Activated T-helper 1 cell treated with anti-CD3 and anti-CD28 coated beads, Interleukin-12 subunit alpha, Interleukin-12 subunit beta, Interleukin-2, Interleukin-4 antibody, amounts not matched to agents 30 ng/mL and 10 ng/mL and 1 ng/mL, durations not matched to agents 14 hours and 24 hours and 36 hours (primary cell): ENCODE measurements around the gene OTOS. TPM values are rescaled to one million over a fixed set of nuclear protein-coding genes. Genes with fewer than 3 reads are reported as not detected.

ENCODE experiments used
- DNase-seq: peaks from one replicate; pipeline ENCODE4 v3.0.0; 2021; ENCODE audit warnings: low spot score
- H3K27ac Mint-ChIP-seq: one replicate; pipeline ENCODE4 v1.8.0; 2021; ENCODE audit warnings: mild to moderate bottlenecking, mixed read lengths
- H3K27me3 Mint-ChIP-seq: one replicate; pipeline ENCODE4 v1.8.0; 2022; ENCODE audit warnings: mild to moderate bottlenecking, moderate library complexity, mixed read lengths; ENCODE audit not compliant: insufficient read depth
- H3K36me3 Mint-ChIP-seq: one replicate; pipeline ENCODE4 v1.8.0; 2021; ENCODE audit warnings: low read depth, mixed read lengths
- H3K4me1 Mint-ChIP-seq: one replicate; pipeline ENCODE4 v1.8.0; 2021; ENCODE audit warnings: low read depth, mixed read lengths
- H3K4me3 Mint-ChIP-seq: one replicate; pipeline ENCODE4 v1.8.0; 2021; ENCODE audit warnings: mild to moderate bottlenecking, moderate library complexity, mixed read lengths
- H3K9me3 Mint-ChIP-seq: one replicate; pipeline ENCODE4 v1.8.0; 2021; ENCODE audit warnings: mixed read lengths
- intact Hi-C: fragments of 100-400 bp; cut with micrococcal nuclease; formaldehyde crosslinking; loops from one replicate; pipeline ENCODE4 v1.15.1; 2024
- total RNA-seq: library from RNA; stranded (reverse); gene quantifications from 2 replicates; pipeline ENCODE4 v1.2.3, GENCODE V29; 2022

OTOS gene
- total RNA-seq = not detected in 2 replicates

GRCh38 chr2:240140511-240140910 is at the start of gene OTOS:
OTOS (minus strand) TSS chr2:240140658; CDS start chr2:240140326, 332 bp downstream.
- intact Hi-C loops = no loop called here
- H3K9me3 Mint-ChIP-seq = no peaks in the 10 kb centered on the region
- H3K27ac Mint-ChIP-seq = no peak within 1 kb of the TSS
- peaks cover 9% of the 10 kb centered on the region for H3K27me3 Mint-ChIP-seq
- no peak within 1 kb of the TSS for H3K4me3 Mint-ChIP-seq
- H3K4me1 Mint-ChIP-seq = peaks cover 9% of the 10 kb centered on the region
- no peaks in the 10 kb centered on the region for H3K36me3 Mint-ChIP-seq
- DNase-seq = no peak

DNA sequence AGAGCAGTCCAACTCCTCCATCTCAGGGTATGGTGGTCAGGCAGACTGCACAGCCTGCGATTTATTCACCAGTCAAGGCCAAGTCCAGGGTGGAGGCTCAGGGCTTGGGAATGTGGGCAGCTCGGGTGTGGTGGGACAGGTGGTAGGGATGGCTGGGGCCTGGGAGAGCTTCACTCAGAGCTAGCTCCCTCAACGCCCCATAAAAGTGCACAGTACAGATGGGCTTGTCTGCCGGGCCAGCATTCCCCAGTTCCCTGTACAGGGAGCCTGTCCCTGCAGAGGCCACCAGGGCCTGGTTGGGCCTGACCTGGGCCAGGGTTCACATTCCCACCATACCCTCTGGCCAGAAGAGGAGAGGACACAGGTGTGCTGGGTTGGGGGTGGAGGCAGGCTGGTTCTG is 49.2 kb upstream of the OTOS start:
- no peaks in the 10 kb centered on the region for H3K9me3 Mint-ChIP-seq
- no peaks in the 10 kb centered on the region for H3K36me3 Mint-ChIP-seq
- intact Hi-C loops = no loop called here
- H3K27ac Mint-ChIP-seq = no peak overlapping the region
- DNase-seq = no peak
- no peaks in the 10 kb centered on the region for H3K4me1 Mint-ChIP-seq
- peaks cover 5% of the 10 kb centered on the region for H3K27me3 Mint-ChIP-seq
- H3K4me3 Mint-ChIP-seq = no peak overlapping the region

DNA sequence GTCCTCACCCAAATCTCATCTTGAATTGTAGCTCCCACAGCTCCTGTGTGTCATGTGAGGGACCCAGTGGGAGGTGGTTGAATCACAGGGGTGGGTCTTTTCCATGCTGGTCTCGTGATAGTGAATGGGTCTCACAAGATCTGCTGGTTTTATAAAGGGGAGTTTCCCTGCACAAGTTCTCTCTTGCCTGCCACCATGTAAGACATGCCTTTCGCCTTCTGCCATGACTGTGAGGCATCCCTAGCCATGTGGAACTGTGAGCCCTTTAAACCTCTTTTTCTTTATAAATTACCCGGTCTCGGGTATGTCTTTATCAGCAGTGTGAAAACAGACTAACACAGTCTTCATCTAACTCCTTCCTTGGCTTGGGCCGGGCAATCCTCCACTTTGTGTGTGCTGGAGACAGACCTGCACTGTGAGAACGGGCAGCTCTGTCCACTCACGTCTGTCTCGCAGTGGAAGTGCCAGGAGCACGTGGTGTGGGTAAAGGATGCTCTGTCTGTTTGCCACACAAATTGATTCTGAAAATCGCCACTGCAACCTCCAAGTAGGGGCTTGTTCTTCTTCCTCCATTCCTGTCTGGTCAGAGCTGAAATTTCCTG is 47.6 kb upstream of the OTOS start:
- no peaks in the 10 kb centered on the region for H3K9me3 Mint-ChIP-seq
- no peaks in the 10 kb centered on the region for H3K4me1 Mint-ChIP-seq
- peaks cover 5% of the 10 kb centered on the region for H3K27me3 Mint-ChIP-seq
- no peaks in the 10 kb centered on the region for H3K36me3 Mint-ChIP-seq
- no peak overlapping the region for H3K27ac Mint-ChIP-seq
- H3K4me3 Mint-ChIP-seq = no peak overlapping the region
- intact Hi-C loops = no loop called here
- DNase-seq = no peak

DNA sequence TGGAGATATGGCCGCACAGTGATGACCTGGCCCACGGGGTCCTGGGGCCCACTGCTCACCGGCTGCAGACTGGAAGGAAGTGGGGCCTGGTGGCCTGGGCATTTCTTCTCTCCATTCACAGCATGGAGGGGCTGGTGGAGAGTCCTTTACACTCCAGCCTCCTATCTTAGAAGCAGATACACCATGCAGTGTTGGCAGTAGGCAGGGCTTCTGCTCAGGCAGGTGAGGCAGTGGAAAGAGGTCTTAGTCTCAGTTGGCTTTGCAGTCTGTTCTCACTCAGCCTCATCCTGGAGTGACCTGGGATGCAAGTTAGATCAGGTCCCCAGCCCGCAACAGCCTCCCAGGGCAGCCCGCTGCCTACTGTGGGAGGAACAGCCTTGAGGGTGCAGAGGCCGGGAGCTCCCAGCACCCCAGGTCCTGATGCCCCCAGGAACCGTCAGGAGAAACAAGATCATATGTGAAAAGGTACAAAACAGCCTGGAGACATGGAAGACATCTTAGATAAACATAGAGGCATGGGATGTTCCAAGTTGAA is 45.8 kb upstream of the OTOS start:
- no peak for DNase-seq
- Mint-ChIP-seq H3K27me3 (no peaks in the 10 kb centered on the region), H3K4me3 (no peak overlapping the region), H3K9me3 (no peaks in the 10 kb centered on the region), H3K36me3 (no peaks in the 10 kb centered on the region), H3K4me1 (no peaks in the 10 kb centered on the region), H3K27ac (no peak overlapping the region)
- intact Hi-C loops = no loop called here

DNA sequence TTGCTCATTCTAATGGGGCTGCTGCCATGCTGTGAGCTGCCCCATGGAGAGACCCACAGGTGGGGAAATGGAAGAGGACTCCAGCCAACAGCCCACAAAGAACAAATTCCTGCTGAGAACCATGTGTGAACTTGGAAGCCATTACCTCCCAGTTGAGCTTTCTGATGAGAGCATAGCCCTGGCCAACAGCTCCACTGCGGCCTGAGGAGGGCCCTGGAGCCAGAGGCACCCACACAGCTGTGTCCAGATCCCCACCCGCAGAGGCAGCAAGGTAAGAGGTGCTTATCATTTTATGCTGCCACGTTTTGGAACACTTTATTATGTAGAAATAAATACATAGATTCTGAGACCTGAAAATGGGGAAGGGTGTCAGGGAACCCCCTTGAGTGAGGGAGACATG is 44.2 kb upstream of the OTOS start:
- H3K27me3 Mint-ChIP-seq = peaks cover 2% of the 10 kb centered on the region
- DNase-seq = no peak
- H3K27ac Mint-ChIP-seq = no peak overlapping the region
- no peaks in the 10 kb centered on the region for H3K9me3 Mint-ChIP-seq
- no peak overlapping the region for H3K4me3 Mint-ChIP-seq
- H3K4me1 Mint-ChIP-seq = no peaks in the 10 kb centered on the region
- intact Hi-C loops = no loop called here
- H3K36me3 Mint-ChIP-seq = no peaks in the 10 kb centered on the region

GRCh38 chr2:240183875-240184590 is 43.6 kb upstream of the OTOS start:
- no peaks in the 10 kb centered on the region for H3K36me3 Mint-ChIP-seq
- no peak overlapping the region for H3K27ac Mint-ChIP-seq
- H3K4me3 Mint-ChIP-seq = no peak overlapping the region
- H3K4me1 Mint-ChIP-seq = no peaks in the 10 kb centered on the region
- H3K27me3 Mint-ChIP-seq = peaks cover 2% of the 10 kb centered on the region
- intact Hi-C loops = no loop called here
- no peak for DNase-seq
- no peaks in the 10 kb centered on the region for H3K9me3 Mint-ChIP-seq

- no peaks in the 10 kb centered on the region for H3K4me1 Mint-ChIP-seq
- H3K9me3 Mint-ChIP-seq = no peaks in the 10 kb centered on the region
- H3K27ac Mint-ChIP-seq = no peak overlapping the region
- intact Hi-C loops = no loop called here
- no peak overlapping the region for H3K4me3 Mint-ChIP-seq
- no peak for DNase-seq
- peaks cover 2% of the 10 kb centered on the region for H3K27me3 Mint-ChIP-seq
- no peaks in the 10 kb centered on the region for H3K36me3 Mint-ChIP-seq
Measured at GRCh38 chr2:240183006-240183874, 42.8 kb upstream of the OTOS start.

DNA sequence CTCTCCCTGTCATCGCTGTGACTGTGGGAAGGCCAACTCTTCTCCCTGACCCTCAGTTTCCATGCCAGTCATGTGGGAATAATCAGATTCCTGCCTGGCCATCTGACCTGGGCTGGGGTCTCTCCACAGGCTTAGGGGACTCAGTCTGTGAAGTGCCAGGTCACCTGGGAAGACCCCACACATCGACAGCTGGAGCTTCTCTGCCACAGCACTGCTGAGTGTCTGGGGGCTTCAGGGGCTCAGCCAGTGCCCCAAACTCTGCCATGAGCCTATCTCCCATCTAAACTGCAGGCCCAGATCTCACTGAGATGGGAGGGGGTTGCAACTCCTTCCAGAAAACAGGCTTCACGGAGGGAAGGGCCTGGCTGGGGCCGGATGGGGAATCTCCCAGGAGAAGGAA is 42.0 kb upstream of the OTOS start:
- Mint-ChIP-seq H3K27ac (no peak overlapping the region), H3K4me1 (no peaks in the 10 kb centered on the region), H3K36me3 (no peaks in the 10 kb centered on the region), H3K4me3 (no peak overlapping the region), H3K27me3 (peaks cover 2% of the 10 kb centered on the region), H3K9me3 (no peaks in the 10 kb centered on the region)
- intact Hi-C loops = no loop called here
- DNase-seq = no peak

DNA sequence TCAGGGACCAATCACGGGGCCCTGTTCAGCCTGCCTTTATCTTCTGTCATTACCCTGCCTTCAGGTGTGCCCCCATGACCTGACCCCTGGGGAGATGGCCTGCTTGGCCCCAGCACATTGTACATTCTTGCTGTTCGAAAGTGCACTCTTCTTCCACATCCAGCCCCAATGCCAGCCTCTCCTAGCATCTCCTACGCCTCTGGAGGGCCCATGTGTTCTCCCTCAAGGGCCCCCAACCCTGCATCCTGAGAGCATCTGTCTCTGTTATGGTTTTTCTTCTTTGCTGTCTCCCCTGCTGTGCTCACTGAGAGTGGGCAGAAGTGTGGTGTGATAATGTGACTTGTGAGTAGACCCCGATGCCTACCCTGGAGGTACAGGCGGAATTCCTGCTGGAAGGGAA is 41.5 kb upstream of the OTOS start:
- H3K9me3 Mint-ChIP-seq = no peaks in the 10 kb centered on the region
- H3K4me1 Mint-ChIP-seq = no peaks in the 10 kb centered on the region
- DNase-seq = no peak
- no peak overlapping the region for H3K4me3 Mint-ChIP-seq
- H3K27ac Mint-ChIP-seq = no peak overlapping the region
- H3K27me3 Mint-ChIP-seq = peaks cover 2% of the 10 kb centered on the region
- H3K36me3 Mint-ChIP-seq = no peaks in the 10 kb centered on the region
- intact Hi-C loops = no loop called here

GRCh38 chr2:240179941-240180666 is 39.6 kb upstream of the OTOS start:
- Mint-ChIP-seq H3K4me3 (no peak overlapping the region), H3K27me3 (peaks cover 8% of the 10 kb centered on the region), H3K9me3 (no peaks in the 10 kb centered on the region), H3K36me3 (no peaks in the 10 kb centered on the region), H3K27ac (no peak overlapping the region), H3K4me1 (no peaks in the 10 kb centered on the region)
- intact Hi-C loops = no loop called here
- DNase-seq = no peak

GRCh38 chr2:240179186-240179815 is 38.8 kb upstream of the OTOS start:
- DNase-seq = no peak
- no peaks in the 10 kb centered on the region for H3K36me3 Mint-ChIP-seq
- H3K4me3 Mint-ChIP-seq = no peak overlapping the region
- H3K9me3 Mint-ChIP-seq = no peaks in the 10 kb centered on the region
- intact Hi-C loops = no loop called here
- no peaks in the 10 kb centered on the region for H3K4me1 Mint-ChIP-seq
- H3K27ac Mint-ChIP-seq = no peak overlapping the region
- peaks cover 10% of the 10 kb centered on the region for H3K27me3 Mint-ChIP-seq

DNA sequence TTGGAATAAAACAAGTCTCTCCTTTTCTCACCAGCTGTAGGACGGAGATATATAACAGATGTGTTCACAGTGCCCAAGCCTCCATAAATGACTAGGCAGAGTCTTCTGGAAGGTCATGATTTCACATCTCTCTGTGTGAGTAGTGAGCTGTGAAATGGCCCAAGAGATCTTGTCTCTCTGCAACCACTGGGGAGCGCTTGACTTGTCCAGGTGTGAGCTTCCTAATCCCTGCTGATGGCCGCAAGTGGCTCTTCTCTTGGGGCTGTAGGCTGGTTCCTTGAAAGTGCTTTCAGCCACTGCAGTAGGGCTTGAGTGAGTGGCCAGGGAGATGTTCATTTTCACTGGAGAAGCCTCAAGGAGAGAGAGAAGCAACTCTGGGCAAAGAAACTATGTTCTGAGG is 38.1 kb upstream of the OTOS start:
- Mint-ChIP-seq H3K27ac (no peak overlapping the region), H3K36me3 (no peaks in the 10 kb centered on the region), H3K9me3 (no peaks in the 10 kb centered on the region), H3K4me1 (no peaks in the 10 kb centered on the region), H3K4me3 (no peak overlapping the region), H3K27me3 (peaks cover 13% of the 10 kb centered on the region)
- intact Hi-C loops = no loop called here
- DNase-seq = no peak
